OCI-M2 (cell line): Measurements from ENCODE around the gene PRR16.

Experiments used
- DNase-seq: peaks from one replicate; lab custom pipeline; 2025; ENCODE audit not compliant: unreplicated experiment; lab: John Stamatoyannopoulos, UW

The PRR16 gene

GRCh38 chr5:120567066-120567465 is 103.0 kb downstream of the PRR16 start:
- DNase-seq, result no peak

DNA sequence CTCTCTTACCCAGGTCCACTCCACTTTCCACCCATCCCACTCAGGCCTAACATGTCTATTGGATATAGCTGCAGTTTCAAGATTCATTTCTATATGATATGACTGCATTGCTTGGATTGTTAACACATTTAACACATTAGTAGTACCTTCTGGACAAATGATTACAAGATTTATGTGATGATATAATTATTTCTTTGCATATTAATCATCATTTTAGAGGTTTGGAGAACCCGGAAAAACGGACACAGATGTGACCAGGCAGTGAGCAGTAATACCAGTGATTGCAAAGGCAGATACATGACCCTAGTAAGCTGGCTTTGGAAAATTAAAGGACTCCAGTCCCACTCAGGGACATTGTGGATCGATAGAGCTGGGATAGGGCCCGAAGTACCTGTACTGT is 103.8 kb downstream of the PRR16 start:
- no peak for DNase-seq

- no peak for DNase-seq
Observed at GRCh38 chr5:120568711-120569110, 104.6 kb downstream of the PRR16 start.

DNA sequence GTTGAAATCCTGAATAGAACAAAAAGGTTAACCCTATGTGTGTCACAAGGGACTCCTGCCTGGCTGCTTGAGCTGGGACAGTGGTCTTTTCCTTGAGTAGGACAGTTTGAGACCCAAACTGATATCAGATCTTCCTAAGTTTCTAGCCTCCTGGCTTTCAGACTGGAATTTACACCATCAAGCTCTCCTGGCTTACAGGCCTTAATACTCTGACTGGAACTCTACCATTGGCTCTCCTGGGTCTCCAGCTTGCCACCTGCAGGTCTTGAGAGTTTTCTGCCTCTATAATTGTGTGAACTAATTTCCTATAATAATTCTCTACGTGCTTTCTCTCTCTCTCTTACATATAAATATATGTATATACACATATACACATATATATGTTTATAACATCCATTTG is 112.5 kb downstream of the PRR16 start:
- no peak for DNase-seq

DNA sequence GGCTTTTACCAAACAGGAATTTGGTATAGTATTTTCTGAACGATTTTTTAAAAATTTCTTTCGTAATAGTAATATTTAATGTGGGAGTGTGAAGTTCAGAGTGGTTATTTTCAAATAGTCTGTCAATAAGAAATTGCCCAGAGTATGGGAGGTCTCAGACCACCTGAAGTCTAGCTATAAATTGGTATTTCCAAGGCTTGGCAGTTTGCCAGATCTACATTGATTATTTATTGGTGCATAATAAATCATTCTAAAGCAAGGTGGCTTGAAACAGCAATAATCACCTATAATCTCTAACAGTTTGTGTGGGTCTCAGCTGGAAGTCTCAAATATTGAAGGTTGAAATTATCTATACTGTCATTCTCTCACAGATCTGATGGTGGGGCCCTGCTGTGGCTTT is 118.5 kb downstream of the PRR16 start:
- no peak for DNase-seq

- no peak for DNase-seq
Observed at GRCh38 chr5:120586646-120587045, 122.5 kb downstream of the PRR16 start.

DNA sequence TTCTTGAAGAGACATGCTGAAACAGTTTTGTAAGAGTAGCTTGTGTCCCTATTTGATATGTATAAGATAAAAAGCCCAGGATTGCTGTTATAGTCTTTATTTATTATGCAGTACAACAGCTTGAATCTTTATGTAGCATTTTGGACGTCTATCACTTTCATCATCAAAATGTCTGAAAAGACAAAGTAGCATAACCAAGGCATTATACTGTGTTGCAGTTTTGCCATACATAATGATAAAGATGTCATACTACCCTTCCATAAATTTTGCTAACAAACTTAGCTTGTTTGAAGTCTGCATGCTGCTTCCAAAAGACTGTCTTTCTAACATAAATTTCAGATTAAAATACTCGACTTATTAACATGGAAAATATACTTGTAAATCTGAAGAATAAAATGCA is 127.8 kb downstream of the PRR16 start:
- DNase-seq, result no peak

DNA sequence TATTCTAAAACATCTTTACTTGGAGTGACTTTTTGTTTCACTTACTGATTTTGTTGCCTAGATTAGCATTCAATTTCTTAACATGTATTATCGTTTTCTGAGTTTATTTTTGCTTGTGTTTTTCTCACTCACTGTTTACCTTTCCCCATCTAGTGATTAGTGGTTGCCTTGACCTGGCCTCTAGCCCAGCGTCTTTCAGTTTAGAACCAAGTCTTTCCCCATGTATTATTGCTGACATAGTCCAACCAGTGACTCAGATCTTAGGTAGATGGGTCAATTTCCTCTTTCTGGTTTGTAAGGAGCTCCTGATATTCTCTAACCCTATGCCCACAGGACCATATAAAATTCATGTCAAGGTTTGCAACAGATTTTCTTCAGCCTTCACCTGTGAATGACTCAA is 135.5 kb downstream of the PRR16 start:
- no peak for DNase-seq

DNA sequence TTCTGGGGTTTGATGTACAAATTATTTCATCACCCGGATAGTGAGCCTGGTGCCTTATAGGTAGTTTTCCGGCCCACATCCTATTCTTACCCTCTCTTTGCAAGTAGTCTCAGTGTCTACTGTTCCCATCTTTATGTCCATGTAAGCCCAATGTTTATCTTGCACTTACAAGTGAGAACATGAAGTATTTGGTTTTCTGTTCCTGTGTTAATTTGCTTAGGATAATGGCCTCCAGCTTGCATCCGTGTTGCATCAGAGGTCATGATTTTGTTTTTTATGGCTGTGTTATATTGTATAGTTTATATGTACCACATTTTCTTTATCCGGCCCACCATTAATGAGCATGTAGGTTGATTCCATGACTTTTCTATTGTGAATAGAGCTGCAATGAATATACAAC is 136.5 kb downstream of the PRR16 start:
- no peak for DNase-seq

- DNase-seq, result no peak
Observed at GRCh38 chr5:120602033-120602432, 137.9 kb downstream of the PRR16 start.

DNA sequence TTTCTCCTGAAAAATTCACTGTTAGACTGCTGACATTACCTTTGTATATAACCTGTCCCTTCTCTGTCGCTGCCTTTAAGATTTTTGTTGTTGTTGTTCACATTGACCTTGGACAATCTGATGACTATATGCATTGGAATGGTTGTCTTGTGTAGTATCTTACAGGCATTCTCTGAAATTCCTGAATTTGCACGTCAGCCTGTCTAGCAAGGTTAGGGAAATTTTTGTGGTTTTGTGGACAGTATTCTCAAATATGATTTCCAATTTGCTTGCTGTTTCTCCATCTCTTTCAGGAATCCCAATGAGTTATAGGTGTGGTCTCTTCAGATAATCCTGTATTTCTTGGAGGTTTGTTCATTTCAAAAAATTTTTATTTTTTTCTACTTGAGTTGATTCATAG is 140.8 kb downstream of the PRR16 start:
- no peak for DNase-seq

DNA sequence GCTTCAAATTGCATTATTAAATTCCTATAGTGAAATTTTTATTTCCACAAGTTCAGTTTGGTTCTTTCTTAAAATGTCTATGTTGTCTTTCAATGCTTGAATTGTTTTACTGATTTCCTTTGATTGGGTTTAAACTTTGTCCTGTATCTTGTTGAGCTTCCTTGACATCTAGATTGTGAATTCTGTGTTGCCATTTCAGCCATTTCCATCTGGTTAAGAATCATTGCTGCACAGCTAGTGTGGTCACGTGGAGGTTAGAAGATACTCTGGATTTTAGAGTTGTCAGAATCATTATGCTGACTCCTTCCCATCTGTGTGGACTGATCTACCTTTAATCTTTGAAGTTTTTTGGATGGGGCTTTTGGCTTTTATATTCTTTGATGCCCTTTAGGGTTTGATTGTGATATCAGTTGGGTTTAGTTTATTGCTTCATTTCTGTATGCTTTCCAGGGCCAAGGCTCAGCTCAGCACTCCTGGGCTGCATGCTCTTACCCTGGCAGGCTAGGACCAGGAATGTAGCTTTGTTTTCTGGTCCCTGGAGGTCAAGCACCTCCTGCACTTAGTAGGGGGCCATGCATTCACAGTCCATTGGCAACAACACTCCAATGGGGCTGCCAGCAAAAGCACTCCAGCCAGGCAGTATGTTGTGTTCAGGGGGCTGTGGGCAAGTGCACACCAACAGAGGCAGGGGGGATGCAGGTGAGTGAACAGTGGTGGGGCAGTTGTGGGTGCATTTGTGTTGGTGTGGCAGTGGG is 141.4 kb downstream of the PRR16 start:
- DNase-seq, result no peak

DNA sequence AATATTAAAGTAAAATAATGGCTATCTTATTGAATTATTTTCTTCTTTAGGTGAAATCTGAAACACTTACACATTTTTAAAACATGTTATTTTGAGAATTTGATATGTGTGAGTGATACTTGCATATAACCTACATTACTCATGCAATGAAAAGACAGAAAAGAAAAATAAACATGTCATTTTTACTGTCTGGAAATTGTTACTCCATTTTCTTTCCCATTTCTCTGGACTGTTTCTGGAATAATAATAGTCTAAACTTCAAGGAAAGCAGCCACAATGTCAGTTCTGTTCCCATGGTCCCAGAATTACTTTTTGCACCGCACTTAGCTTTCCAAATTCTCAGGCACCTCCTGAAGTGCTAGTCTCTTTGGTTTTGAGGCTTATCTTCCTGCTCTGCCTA is 145.5 kb downstream of the PRR16 start:
- no peak for DNase-seq

DNA sequence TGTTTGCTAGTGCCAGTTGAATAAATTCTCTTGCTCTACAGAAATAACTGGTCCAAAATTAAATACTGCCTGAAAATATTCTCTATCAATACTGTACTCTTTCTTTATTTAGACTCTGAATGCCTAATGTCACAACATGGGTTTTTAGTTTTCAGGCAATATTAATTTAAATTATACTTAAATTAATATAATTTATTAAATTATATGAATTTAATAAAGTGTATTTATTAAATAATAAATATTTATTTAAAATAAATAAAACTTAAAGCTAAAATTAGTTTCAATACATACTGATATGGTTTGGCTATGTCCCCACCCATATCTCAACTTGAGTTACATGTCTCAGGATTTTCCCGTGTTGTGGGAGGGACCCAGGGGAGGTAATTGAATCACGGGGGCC is 146.0 kb downstream of the PRR16 start:
- no peak for DNase-seq

DNA sequence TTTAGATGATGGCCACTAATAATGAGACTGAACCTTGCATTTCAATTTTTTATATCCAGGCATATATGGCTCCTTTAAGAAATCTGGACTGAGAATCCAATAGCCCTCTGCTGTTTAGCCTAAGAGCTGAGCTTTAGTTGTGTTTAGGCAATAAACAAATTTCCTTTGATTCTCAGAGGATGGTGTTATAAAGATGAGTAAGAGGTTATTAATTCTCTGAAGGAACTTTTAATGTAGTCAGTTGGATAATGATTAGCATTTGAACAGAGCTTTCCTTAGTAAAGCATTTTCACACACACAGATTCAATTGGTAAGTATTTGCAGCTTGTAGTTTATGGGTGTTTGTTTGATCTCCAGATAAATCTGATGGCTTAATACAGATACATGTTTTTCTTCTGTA is 149.6 kb downstream of the PRR16 start:
- no peak for DNase-seq

- DNase-seq, result no peak
Observed at GRCh38 chr5:120614531-120615180, 150.6 kb downstream of the PRR16 start.

- no peak for DNase-seq
Observed at GRCh38 chr5:120615967-120616645, 152.0 kb downstream of the PRR16 start.

DNA sequence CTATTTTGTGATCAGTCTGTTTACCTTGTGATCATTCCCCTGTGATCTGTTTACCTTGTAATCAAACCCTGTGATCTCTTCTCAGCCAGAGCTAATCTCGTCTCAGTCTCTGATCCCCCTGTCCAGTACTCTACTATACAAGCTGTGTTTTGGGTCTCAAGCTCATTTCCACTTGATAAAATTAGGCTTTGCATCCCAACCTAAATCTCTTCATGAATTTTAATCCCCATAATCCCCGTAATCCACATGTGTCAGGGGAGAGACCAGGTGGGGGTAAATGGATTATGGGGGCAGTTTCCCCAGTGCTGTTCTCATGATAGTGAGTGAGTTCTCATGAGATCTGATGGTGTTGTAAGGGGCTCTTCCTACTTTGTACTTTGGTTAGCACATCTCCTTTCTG is 157.2 kb downstream of the PRR16 start:
- no peak for DNase-seq

DNA sequence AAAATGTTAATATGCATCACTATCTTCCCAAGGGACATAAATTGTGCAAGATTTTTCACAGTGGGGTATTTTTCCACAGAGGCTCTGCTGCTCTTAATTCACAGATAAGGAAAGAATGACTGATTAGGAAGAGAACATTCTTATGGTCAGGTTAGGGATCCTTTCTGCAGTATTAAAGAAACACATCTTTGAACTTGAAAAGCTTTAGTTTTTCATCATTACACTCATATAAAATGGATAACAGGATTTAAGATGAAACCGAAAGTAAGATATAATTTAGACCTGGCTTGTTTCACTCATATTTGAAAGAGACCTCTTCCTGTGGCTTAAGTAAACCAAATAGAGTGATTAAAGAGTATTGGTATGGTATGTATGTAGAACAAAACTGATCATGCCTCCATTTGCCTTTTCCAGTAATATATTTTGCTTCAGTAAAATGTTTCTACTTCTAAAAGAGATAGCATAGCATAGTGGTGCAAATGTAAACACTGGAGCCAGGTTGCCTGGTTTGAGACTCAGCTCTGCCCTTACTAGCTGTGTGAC is 160.0 kb downstream of the PRR16 start:
- no peak for DNase-seq

GRCh38 chr5:120628156-120628555 is 164.1 kb downstream of the PRR16 start:
- DNase-seq, result no peak

- DNase-seq, result no peak
Observed at GRCh38 chr5:120630550-120630949, 166.4 kb downstream of the PRR16 start.

- DNase-seq, result no peak
Observed at GRCh38 chr5:120631611-120632010, 167.5 kb downstream of the PRR16 start.
